Thoracic aorta (tissue), 2 donors: ENCODE results near the gene RPL11. TPM values are rescaled to one million over a fixed set of nuclear protein-coding genes. Genes with fewer than 3 reads are reported as not detected.

Source experiments
- ATAC-seq: fragments of 150-250 bp; one replicate; pipeline ENCODE4 v1.8.0; 2017; ENCODE audit warnings: low read depth; ENCODE audit not compliant: insufficient number of reproducible peaks, low FRiP score
- DNase-seq: peaks from one replicate; pipeline ENCODE4 v3.0.0-alpha.2; 2020; ENCODE audit warnings: low spot score
- H3K27ac ChIP-seq, 2 donors: fragments of 200-600 bp; sonication (generic); 1 replicate in 1 of 2; 2 replicates in 1 of 2; pipeline ENCODE4 v1.5.1; 2016; ENCODE audit warnings: mild to moderate bottlenecking in 2 of 2, moderate library complexity in 2 of 2
- H3K27me3 ChIP-seq: fragments of 200-600 bp; sonication (generic); replicated peaks from 2 replicates; pipeline ENCODE4 v1.6.0; 2016; ENCODE audit warnings: mild to moderate bottlenecking; ENCODE audit not compliant: insufficient read depth
- H3K36me3 ChIP-seq: fragments of 200-600 bp; sonication (generic); one replicate; pipeline ENCODE4 v1.5.1; 2016
- H3K4me1 ChIP-seq, 2 donors: fragments of 200-600 bp; sonication (generic); 1 replicate in 1 of 2; 2 replicates in 1 of 2; pipeline versions ENCODE4 v1.5.1 to v1.6.0; 2016; ENCODE audit warnings: low read depth in 2 of 2, mild to moderate bottlenecking in 1 of 2; ENCODE audit not compliant: control insufficient read depth in 1 of 2
- H3K4me3 ChIP-seq: fragments of 200-600 bp; sonication (generic); 2 replicates; pipeline ENCODE4 v1.5.1; 2016; ENCODE audit warnings: mild to moderate bottlenecking
- H3K9me3 ChIP-seq: fragments of 200-600 bp; sonication (generic); 2 replicates; pipeline ENCODE4 v1.5.1; 2016
- total RNA-seq, 2 donors: library from RNA; depleted of rRNA; stranded (reverse); fragments of >200 nt; gene quantifications; one replicate each; pipeline versions ENCODE4 v1.1.0 to v1.2.3, GENCODE V29; 2016
- TF ChIP-seq, protein P1 (sequence below): fragments of 200-600 bp; sonication (generic); IDR thresholded peaks from one replicate; pipeline ENCODE4 v1.5.1; 2019; ENCODE audit warnings: antibody characterized with exemption

Gene RPL11
- total RNA-seq, 2 donors from 2014 or later: 433 to 469 TPM

DNA sequence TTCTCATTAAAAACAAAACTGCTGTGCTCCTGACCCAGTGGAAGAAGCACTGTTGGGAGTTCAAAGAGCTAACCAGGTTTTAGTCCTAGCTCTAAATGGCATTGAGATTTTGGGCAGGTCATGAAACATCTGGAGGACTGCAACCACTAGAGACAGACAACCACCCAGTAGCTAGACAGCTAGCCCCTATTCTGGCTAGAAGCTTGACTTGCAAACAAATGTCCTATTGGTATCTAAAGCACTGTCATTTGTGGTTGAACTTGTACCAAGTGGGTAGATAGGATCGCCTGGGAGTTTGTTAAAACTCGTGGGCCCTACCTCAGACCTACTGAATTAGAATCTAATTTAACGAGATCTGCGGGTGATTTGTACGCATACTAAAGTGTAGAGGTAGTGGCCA, 6.9 kb downstream of the RPL11 start:
- Histone ChIP-seq H3K4me1 (peaks cover 0 to 18% of the 10 kb centered on the region in 2 donors), H3K27me3 (no peaks in the 10 kb centered on the region), H3K4me3 (no peak overlapping the region), H3K27ac (no peak overlapping the region), H3K36me3 (peaks cover 38% of the 10 kb centered on the region), H3K9me3 (no peaks in the 10 kb centered on the region)
- ATAC-seq: no peak
- no peak for DNase-seq
- TF ChIP-seq, protein P1, sequence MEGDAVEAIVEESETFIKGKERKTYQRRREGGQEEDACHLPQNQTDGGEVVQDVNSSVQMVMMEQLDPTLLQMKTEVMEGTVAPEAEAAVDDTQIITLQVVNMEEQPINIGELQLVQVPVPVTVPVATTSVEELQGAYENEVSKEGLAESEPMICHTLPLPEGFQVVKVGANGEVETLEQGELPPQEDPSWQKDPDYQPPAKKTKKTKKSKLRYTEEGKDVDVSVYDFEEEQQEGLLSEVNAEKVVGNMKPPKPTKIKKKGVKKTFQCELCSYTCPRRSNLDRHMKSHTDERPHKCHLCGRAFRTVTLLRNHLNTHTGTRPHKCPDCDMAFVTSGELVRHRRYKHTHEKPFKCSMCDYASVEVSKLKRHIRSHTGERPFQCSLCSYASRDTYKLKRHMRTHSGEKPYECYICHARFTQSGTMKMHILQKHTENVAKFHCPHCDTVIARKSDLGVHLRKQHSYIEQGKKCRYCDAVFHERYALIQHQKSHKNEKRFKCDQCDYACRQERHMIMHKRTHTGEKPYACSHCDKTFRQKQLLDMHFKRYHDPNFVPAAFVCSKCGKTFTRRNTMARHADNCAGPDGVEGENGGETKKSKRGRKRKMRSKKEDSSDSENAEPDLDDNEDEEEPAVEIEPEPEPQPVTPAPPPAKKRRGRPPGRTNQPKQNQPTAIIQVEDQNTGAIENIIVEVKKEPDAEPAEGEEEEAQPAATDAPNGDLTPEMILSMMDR: no peak

DNA sequence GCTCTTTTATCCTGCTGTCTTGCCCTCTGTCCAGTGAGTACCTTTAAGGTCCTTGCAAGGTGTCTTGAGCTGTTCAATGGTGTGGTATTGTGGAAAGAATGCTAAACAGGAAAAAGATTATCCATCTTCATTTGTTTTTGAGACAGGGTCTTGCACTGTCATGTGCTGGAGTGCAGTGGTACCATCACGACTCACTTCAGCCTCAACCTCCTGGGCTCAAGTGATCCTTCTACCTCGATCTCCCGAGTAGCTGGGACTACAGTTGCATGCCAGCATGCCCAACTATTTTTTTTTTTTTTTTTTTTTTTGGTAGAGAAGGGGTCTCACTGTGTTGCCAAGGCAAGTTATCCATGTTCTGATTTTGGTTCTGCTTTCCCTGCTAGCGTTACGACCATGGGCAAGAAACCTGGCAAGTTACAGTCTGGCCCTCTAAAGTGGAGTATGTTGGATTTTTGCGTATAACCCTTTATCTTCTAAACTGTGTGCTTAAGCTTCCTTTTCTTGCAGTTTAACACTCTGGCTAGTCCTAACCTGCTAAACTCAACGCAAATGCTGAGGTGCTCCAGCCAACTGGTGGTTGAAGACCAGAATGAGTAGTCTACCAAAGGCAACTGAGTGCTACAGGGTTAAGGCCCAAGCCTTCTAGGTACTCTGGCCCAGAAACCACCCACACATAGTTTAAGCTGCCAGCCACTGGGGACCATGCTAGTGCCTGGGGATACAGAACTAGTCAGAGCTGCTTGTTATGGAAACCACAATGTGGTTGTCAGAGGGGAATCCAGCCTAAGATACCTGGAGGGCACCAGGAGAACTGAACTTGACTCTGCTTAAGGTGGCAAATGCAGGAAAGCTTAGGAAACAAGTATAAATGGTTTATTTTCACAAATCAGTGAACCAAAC, 7.9 kb downstream of the RPL11 start:
- TF ChIP-seq, protein P1: no peak
- peaks cover 0 to 8% of the 10 kb centered on the region in 2 donors for H3K4me1 ChIP-seq
- peaks cover 35% of the 10 kb centered on the region for H3K36me3 ChIP-seq
- DNase-seq: no peak
- H3K27ac ChIP-seq: no peak overlapping the region
- ATAC-seq: no peak
- no peak overlapping the region for H3K4me3 ChIP-seq
- H3K9me3 ChIP-seq: no peaks in the 10 kb centered on the region
- no peaks in the 10 kb centered on the region for H3K27me3 ChIP-seq

- peaks cover 29% of the 10 kb centered on the region for H3K36me3 ChIP-seq
These were observed 9.7 kb downstream of the RPL11 start for GRCh38 chr1:23701310-23701709.

DNA sequence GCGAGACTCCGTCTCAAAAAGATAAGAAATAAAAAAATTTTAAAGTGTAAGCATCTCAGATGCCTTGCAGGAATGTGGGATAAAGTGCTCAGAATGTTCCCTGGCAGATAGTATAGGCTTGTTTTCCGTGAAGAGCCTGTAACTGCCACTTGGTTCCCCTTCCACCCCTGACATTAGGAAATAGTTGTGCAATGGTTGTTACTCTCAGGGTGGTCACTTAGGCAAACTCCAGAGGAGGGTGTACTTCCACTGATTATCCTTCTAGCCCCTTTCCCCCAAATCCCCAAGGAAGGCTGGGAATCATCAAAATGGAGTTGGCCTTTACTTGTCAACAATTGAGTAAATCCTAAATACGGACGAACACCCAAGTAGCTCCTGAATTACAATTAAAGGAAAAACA, 10.4 kb downstream of the RPL11 start:
- TF ChIP-seq, protein P1: no peak
- Histone ChIP-seq H3K27me3 (no peaks in the 10 kb centered on the region), H3K36me3 (peaks cover 22% of the 10 kb centered on the region), H3K27ac (no peak overlapping the region), H3K4me3 (no peak overlapping the region), H3K9me3 (no peaks in the 10 kb centered on the region), H3K4me1 (no peaks in the 10 kb centered on the region)
- ATAC-seq (no peak), DNase-seq (no peak)

More at GRCh38 chr1:23701310-23701709, 9.7 kb downstream of the RPL11 start:
- Histone ChIP-seq H3K27me3 (no peaks in the 10 kb centered on the region), H3K27ac (no peak overlapping the region), H3K4me1 (no peaks in the 10 kb centered on the region), H3K9me3 (no peaks in the 10 kb centered on the region), H3K4me3 (no peak overlapping the region)
- no peak for ATAC-seq
- TF ChIP-seq, protein P1: no peak
- no peak for DNase-seq

DNA sequence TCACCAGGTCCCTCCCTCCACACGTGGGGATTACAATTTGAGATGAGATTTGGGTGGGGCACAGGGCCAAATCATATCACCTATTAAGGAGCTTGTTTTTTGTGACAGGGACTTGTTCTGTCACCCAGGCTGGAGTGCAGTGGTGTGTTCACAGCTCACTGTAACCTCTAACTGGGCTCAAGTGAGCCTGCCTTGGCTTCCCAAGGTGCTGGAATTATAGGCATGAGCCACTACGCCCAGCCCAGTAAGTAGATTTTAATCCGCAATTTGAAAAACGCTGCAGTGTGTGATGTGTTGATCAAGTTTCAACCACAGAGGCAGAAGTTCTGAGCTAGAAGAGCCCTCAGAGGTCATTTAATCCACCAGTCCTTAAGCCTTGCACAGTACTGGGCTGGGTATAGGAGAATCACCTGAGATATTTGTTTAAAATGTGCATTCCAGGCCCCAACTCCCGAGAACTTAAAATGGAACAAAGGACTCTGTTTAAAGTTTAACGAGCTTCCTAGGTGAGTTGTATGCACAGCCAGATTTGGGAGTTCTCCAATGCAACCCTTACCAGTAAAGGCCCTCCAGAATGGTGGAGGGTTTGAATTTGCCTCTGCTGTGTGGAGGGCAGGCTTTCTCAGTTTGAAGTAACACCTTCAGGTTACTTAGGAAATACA, 13.4 kb downstream of the RPL11 start:
- Histone ChIP-seq H3K4me3 (no peak overlapping the region), H3K27ac (no peak overlapping the region), H3K9me3 (no peaks in the 10 kb centered on the region), H3K4me1 (no peaks in the 10 kb centered on the region), H3K36me3 (peaks cover 18% of the 10 kb centered on the region), H3K27me3 (no peaks in the 10 kb centered on the region)
- TF ChIP-seq, protein P1: no peak
- no peak for ATAC-seq
- DNase-seq: no peak
